Stimulated activated CD8-positive, alpha-beta memory T cell treated with anti-CD3 and anti-CD28 coated beads, Interleukin-7, amount 100 ng/mL, for 4 hours (primary cell): ENCODE data around the gene RAET1L.
"Not testable (repeated sequence)": the region's sequence is repeated elsewhere in the genome, so short reads cannot be mapped to it uniquely, and the experiment has no call there.

Experiments
- DNase-seq, 2 donors: peaks; one replicate each; pipeline ENCODE4 v3.0.0-alpha.2; 2020; ENCODE audit warnings: low read depth in 2 of 2

RAET1L gene

DNA sequence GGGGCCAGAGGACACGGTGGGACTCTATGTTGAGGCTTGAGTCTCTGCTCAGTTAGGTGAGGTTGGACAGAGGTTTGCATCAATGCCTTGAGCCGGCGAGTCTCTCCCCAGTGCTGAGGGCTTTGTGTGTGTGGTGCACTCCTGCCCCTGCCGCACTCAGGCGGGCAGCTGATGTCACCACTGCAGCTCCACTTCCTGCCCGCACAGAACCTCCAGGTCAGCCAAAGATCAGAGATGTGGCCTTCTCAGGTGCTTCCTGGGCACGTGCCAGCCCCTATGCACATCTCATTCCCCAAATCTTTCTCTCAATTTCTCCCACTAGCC is 33.9 kb downstream of the RAET1L start:
- DNase-seq, result not testable (repeated sequence)

- no peak for DNase-seq
These were observed 34.5 kb downstream of the RAET1L start for GRCh38 chr6:149990661-149991471.

DNA sequence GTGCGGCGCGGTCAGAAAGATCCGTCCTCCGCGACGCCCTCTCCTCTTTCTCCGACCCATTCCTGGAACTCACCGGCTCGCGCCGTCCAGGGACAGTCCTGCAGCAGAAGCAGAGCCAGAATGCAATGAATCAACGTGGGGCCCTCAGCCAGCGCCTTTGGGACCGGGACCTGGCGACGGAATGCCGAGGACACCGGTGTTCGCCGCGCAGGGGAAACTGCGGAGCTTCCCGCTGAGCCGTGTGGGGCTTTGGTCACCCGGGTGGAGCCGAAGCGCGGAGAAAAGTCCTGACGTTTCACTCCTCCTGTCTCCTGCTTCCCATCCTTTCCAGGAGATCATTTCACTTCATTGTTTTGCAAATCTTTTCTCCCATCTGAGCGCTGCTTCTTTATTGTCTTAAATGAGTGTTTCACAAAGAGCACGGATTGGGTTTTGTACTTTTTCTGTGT is 35.1 kb downstream of the RAET1L start:
- no peak for DNase-seq

GRCh38 chr6:149988550-149989346 is 36.6 kb downstream of the RAET1L start:
- no peak for DNase-seq

GRCh38 chr6:149987602-149988107 is 37.7 kb downstream of the RAET1L start:
- no peak for DNase-seq

DNA sequence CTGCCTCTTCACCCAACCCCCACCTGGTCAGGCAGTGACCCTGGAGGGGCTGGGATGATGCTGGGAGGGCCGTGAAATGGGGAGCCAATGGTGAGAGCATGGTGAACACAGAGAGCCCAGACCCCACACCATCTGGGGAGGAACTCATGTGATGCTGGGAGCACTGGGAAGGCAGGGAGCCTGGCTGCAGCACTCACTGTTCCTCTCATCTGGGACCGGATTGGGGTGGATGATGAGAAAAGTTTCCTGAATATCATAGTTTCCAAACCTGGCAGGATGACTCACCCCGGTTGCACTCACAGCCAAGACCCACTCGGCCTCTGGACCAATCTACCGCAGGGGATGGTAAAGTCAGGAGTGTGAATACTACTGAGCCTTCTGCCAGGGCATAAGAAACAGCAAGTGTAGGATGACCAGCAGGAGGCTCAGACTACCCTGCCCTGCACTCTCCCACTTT is 39.8 kb downstream of the RAET1L start:
- DNase-seq, result no peak

- DNase-seq, result no peak
These were observed 40.6 kb downstream of the RAET1L start for GRCh38 chr6:149984773-149985172.

- DNase-seq, result no peak
These were observed 42.2 kb downstream of the RAET1L start for GRCh38 chr6:149983145-149983544.

DNA sequence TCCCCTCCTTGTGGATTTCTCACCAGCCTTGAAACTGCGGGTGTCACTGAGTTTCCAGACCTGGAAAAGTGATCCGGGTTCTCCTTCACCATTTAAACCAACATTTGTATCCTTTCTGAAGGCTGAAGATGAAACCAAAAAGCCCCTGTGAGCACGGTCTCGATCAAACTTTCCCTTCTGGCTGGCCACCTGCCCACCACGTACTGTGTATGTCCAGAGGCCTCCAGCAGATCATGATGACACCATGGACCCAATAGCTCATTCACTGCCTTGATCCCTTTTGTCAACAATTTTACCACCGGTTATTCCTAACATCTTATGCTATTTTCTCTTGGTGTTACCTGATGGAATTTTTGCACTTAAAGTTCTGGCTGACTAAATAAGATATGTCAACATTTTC is 46.0 kb downstream of the RAET1L start:
- DNase-seq, result no peak

DNA sequence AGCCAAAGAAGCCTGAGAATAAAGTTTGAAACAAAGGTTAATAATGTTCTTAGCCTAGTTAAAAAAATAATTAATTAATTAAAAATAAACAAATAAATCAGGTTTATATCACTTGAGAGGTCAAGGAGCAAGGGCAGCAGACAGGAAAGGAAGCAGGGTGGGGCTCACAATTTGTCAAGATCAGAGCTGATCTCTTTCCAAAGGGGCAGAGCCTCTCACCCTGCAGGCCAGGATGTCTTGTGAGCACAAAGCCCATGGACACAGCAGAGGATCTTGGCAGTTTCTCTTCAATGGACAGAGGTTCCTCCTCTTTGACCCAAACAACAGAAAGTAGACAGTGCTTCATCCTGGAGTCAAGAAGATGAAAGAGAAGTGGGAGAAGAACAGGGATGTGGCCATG is 46.7 kb downstream of the RAET1L start:
- DNase-seq, result no peak

DNA sequence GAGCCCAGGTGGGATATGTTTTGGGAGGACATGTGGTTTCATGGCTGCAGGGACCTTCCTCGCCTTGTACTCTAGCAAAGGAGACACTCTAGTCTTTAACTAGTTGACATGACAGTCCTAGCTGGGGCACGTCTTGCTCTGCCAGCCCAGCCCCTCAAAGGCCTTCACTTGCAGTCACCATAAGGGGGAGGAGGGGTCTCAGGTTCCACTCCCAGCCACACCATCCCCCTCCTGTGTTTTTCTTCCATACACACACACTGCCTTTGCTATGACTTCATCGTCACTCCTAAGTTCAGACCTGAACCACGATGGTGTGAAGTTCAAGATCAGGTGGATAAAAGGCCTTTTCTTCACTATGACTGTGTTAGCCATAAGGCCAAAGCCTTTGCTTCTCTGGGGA is 48.1 kb downstream of the RAET1L start:
- DNase-seq, result no peak

DNA sequence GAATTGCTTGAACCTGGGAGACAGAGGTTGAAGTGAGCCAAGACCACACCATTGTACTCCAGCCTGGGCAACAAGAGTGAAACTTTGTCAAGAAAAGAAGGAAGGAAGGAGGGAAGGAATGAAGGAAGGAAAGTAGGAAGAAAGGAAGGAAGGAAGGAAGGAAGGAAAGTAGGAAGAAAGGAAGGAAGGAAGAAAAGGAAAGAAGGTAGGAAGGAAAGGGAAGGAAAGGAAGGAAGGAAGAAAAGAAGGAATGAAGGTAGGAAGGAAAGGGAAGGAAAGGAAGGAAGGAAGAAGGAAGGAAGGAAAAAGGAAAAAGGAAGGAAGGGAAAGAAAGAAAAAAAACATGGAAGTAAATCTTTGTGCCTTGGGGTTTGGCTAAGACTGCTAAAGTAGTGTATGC is 49.9 kb downstream of the RAET1L start:
- no peak for DNase-seq

- DNase-seq, result no peak
These were observed 50.5 kb downstream of the RAET1L start for GRCh38 chr6:149974825-149975224.

- not testable (repeated sequence) for DNase-seq
These were observed 50.9 kb downstream of the RAET1L start for GRCh38 chr6:149974394-149974793.

- no peak for DNase-seq
These were observed 55.7 kb downstream of the RAET1L start for GRCh38 chr6:149969635-149970034.

DNA sequence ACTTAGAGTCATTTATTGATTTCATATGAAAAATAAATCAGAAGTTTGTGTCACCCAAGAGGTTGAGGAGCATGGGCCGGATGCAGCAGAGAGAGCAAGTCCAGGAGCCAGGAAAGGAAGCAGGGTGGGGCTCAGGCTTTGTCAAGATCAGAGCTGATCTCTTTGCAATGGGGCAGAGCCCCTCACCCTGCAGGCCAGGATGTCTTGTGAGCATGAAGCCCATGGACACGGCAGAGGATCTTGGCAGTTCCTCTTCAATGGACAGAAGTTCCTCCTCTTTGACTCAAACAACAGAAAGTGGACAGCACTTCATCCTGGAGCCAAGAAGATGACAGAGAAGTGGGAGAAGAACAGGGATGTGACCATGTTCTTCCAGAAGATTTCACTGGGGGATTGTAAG is 56.4 kb downstream of the RAET1L start:
- not testable (repeated sequence) for DNase-seq
